ENCODE results near the gene E2F3.
"Not testable (repeated sequence)": the region's sequence is repeated elsewhere in the genome, so short reads cannot be mapped to it uniquely, and the experiment has no call there.

The E2F3 gene

GRCh38 chr6:20474874-20475542, 73.3 kb downstream of the E2F3 start:
- DNase-seq, result no peak

GRCh38 chr6:20476501-20477043, 74.9 kb downstream of the E2F3 start:
- no peak for DNase-seq

GRCh38 chr6:20477485-20477884, 75.8 kb downstream of the E2F3 start:
- no peak for DNase-seq

- no peak for DNase-seq
Measured at GRCh38 chr6:20479060-20479459, 77.4 kb downstream of the E2F3 start.

- DNase-seq, result no peak
Measured at GRCh38 chr6:20479526-20479925, 77.8 kb downstream of the E2F3 start.

- no peak for DNase-seq
Measured at GRCh38 chr6:20481281-20481680, 79.6 kb downstream of the E2F3 start.

- no peak for DNase-seq
Measured at GRCh38 chr6:20483887-20484497, 82.3 kb downstream of the E2F3 start.

GRCh38 chr6:20486641-20487040, 85.0 kb downstream of the E2F3 start:
- DNase-seq, result no peak

- no peak for DNase-seq
Measured at GRCh38 chr6:20487669-20488375, 86.1 kb downstream of the E2F3 start.

GRCh38 chr6:20490591-20490990, 88.9 kb downstream of the E2F3 start:
- no peak for DNase-seq

- DNase-seq, result no peak
Measured at GRCh38 chr6:20492099-20492498, 90.4 kb downstream of the E2F3 start.

- DNase-seq, result no peak
Measured at GRCh38 chr6:20497216-20498040, 95.7 kb downstream of the E2F3 start.

- no peak for DNase-seq
Measured at GRCh38 chr6:20498041-20498385, 96.3 kb downstream of the E2F3 start.

GRCh38 chr6:20509212-20509611, 107.5 kb downstream of the E2F3 start:
- no peak for DNase-seq

- no peak for DNase-seq
Measured at GRCh38 chr6:20511852-20512251, 110.2 kb downstream of the E2F3 start.

- DNase-seq, result not testable (repeated sequence)
Measured at GRCh38 chr6:20525208-20525607, 123.5 kb downstream of the E2F3 start.

GRCh38 chr6:20529086-20529448, 127.4 kb downstream of the E2F3 start:
- DNase-seq, result peak; percentile 43

- DNase-seq, result no peak
Measured at GRCh38 chr6:20532881-20533280, 131.2 kb downstream of the E2F3 start.

GRCh38 chr6:20533746-20534294, 132.1 kb downstream of the E2F3 start:
- DNase-seq, result no peak

- DNase-seq, result peak; percentile 55
Measured at GRCh38 chr6:20534295-20535262, 132.9 kb downstream of the E2F3 start, which contains the start of gene CDKAL1. Gene CDKAL1 (plus strand): TSS chr6:20534457. CDS start chr6:20546351, 11,894 bp downstream.

GRCh38 chr6:20538131-20538662, 136.5 kb downstream of the E2F3 start:
- no peak for DNase-seq
